NCI-H128 (cell line): ENCODE data around the gene LIM2.

Experiments used
- DNase-seq: peaks from one replicate; lab custom pipeline; 2025; ENCODE audit not compliant: unreplicated experiment; lab: John Stamatoyannopoulos, UW

LIM2 gene

DNA sequence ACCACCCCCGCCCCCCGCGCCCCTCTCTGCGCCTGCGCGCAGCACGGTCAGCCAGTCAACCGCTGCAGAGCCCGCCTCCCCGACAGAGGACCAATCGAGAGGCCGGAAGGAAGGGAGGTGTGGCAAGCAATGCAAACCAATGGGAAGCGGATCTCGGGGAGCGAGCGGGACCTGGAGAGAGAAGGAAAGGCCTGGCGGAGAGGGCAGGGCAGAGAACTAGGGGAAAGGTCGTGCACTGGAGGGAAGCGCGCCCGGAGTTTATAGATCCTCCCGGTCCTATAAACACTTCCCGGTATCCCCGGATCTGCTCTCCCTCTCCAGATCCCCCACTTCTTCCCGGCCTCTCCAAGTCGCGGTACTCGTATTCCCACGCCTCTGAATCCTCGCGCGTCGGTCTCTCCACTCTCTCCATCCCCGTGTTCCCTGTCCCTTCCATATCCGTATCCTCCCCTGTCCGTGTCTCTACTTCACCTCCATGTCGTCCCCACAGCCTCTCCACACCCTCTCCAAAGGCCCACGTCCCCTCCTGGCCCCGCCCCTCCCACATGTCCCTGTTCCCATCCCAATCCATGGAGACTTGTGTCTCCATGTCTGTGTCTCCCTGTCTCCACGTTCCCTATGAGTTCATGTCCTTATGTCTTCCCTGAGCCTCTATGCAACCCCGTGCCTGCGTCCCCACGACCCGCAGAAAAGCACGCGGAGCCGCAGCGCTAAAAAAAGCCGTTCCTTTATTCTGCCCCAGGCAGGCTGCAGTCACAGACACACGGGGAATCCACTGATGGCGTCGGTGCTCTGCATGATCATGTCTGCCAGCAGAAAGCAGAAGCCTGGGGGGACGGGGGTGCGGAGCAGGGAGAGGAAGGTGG lies 21.2 kb downstream of the LIM2 start:
- DNase-seq = no peak

DNA sequence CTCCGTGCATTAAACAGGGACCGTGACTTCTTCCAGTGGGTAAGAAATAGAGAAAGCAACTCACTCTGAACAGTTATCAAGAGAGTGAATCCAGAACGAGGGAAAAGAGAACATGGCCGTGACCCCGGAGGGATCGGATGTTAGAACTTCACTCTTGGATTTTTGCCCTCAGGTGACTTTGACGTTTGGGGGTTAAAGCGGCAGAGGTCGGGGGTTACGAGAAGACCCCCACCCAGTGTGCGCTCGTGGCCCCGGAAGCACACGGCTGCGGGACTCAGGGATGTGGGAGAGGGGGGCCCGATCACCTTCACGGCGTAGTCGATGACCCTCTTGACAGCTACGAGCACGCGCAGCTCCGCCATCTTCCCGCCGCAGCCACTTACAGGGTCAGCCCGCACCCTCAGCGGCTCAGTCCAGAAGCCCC lies 21.8 kb downstream of the LIM2 start, which contains the start of gene ETFB:
ETFB (minus strand) TSS at position 424 of the 424 bp plus-strand sequence; CDS start at position 362, 62 bp downstream.
- no peak for DNase-seq

DNA sequence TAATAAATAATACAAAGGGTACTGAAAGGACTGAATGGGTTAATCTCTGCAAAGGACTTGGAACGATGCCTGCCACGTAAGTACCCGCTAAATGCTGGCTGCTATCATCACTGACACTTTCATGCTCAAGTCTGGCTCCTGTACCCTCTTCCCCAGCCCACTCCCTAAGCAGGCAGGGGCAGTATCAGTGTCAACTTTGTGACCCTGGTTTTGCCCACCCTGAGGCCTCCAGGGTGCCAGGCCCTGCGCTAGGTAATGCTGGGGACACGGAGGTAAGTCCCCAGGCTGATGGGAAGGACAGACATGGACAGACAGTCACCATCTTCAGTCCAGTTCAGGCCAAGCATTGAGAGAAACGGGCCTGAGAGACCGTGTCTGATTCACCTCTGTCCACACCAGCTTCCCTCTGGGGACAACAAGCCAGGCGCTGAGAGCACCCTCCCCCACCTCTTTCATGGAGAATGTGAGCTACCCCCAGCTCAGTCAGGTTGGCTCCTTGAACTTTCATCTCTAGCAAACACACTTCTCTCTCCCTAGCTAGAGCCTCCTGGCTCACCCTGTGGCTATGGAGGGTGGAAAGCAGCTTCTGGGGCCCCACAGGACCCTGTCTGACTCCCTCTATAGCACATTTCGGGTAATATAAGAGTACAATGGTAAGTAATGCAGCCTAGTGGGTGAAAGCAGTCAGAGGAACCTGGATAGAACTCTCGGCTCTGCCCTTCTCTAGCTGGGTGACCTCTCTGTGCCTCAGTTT lies 22.4 kb downstream of the LIM2 start:
- DNase-seq = no peak

DNA sequence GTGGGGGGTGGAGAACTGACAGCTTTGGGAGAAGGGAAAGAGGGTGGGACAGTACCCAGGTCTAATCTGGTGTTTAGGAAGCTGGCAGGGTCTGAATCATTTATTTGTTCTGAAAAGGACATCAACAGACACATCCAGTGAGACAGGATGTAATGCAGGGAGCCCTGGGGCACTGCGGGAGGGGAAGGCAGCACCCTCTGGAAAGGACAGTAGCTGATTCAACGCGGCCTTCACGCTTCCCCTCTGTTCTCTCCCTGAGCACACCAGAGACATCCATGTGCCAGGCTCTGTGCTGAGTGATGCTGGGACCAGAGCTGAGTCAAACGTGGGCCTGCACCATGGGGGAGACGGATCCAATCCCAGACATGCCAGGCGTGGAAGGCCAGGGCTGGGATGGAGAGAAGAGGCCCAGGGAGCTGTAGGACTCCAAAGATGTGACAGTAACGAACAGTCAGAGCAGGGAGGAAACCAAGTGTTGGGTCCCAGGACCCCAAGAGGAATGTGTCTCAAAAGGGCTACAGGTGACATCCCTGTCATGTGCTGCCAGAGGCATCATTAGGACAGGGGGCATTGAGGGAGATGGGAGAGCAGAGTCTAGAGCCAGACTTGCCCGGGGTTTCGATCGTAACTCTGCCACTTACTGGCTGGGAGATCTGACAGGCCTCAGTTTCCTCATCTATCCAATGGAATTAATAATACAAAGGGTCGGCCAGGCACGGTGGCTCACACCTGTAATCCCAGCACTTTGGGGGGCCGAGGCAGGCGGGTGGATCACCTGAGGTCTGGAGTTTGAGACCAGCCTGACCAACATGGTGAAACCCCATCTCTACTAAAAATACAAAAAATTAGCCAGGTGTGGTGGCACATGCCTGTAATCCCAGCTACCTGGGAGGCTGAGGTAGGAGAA lies 23.3 kb downstream of the LIM2 start:
- no peak for DNase-seq

DNA sequence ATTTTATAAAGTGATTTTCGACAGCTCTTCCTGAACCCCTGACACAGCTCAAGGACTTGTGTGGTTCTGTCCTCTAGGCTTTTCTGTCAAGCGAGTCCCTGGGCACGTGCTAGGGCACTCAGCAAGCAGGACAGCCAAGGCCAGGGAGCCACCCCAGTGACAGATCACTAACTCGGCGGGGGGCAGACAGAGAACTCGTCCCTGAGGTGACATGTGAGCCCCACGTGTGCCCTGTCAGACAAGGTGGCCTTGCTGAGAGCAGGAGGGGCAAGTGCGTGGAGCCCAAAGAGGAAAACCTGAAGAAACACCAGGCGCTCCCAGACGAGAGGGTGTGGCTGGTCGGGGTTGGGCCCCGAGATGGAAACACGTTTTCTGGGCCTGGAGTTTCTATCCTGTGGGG lies 26.5 kb downstream of the LIM2 start:
- DNase-seq = no peak

DNA sequence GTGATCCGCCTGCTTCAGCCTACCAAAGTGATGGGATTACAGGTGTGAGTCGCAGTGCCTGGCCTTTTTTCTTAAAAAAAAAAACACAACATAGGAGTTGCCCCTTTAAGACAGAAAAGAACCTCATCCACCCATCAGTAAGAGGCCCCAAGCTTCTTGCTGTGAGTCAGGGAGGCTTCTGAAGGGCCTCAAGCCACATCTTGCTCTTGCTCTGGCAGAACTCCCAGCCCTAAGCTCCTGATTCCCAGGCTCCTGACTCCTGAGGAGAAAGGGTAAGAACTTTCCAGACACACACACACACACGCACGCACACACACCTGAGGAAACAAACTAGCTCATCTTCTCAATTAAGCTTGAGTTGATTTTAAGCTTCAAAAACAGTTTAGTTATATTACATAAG lies 28.5 kb downstream of the LIM2 start:
- DNase-seq = no peak

DNA sequence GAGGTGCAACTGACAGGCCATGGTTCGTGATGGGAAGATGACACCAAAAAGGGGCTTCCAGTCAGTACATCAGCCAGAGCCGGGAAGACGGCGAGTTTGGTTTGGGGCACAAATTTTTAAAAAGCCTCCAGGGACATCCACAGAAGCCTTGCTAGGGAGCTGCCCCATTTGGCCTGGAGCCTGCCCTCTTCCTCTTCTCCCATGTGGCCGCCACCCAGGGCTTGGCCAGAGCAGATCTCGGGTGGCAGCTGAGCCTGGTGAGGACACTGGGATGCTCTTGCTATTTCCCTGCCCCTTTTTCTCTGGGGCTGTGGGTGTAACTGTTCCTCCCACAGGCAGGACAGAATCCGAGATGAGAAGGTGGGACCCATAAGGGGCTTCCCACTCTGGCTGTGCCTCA lies 29.8 kb downstream of the LIM2 start:
- no peak for DNase-seq

DNA sequence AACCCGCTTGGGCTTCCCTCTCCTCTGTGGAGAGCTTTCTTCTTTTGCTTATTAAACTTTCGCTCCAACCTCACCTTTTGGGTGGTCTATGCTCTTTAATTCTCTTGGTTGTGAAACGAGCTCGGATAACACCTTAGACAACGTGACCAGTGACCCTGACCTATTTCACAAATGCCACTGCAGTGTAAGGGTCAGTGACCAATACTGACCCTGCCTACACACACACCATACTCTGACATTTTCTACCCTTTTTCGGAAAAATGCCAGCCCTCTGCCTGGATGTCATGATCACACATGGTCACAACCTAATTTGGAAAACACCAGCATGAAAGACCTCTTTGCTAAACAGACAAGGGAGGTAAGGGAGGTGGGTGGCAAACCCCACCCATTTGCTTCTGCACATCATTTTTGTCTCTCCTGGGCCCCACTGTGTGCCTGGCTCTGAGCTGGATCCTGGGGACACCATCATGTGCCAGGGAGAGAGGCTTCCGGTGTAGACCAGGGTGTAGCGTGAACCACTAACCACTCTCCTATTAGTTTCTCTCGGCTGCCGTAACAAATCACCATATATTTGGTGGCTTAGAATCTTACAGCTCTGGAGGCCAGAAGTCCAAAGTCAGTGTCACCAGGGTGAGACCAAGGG lies 31.5 kb downstream of the LIM2 start:
- no peak for DNase-seq

DNA sequence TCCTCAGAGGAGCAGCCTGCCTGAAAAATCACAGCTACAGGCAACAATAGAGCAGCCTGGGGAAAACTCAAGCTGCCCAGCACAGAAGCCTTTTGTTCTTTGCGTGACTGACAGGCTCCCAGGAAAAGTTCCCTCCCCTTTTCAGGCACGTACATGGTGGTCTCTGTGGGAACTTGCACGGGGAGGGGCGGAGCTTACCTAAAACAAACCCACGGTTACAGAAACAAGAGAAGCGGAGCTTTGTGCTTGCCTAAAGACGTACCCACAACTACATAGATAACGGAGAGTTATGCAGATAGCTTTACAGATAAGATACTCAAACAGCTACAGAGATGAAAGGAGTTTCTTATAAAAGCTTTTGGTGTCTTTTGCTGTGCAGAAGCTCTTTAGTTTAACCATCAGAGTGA lies 33.0 kb downstream of the LIM2 start:
- no peak for DNase-seq

DNA sequence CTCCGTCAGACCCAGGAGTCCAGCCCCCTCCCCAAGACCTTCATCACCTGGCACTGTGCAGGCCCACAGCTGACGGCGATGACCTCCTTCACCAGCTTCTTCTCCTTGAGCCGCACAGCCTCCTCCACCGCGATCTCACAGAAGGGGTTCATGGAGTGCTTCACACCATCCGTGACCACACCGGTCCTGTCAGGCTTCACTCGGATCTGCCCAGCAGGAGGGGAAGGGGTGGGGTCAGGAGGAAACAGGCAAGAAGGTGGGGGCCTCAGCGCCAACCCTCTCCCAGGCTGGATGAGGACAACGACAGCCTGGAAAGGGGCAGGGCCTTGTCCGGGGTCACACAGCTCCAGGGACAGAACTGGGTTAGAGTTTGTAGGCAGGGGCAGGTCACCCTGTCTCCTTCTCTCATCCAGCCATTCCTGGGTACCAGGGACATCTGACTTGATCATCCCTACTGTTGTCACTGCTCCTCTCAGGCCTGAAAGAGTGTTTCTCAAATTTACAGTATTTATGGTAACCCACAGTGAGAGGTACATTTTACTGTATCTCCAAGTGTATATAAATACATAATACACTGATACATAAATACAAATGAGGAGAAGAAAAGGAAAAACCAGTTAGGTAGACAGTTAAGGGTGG lies 33.6 kb downstream of the LIM2 start:
- no peak for DNase-seq

DNA sequence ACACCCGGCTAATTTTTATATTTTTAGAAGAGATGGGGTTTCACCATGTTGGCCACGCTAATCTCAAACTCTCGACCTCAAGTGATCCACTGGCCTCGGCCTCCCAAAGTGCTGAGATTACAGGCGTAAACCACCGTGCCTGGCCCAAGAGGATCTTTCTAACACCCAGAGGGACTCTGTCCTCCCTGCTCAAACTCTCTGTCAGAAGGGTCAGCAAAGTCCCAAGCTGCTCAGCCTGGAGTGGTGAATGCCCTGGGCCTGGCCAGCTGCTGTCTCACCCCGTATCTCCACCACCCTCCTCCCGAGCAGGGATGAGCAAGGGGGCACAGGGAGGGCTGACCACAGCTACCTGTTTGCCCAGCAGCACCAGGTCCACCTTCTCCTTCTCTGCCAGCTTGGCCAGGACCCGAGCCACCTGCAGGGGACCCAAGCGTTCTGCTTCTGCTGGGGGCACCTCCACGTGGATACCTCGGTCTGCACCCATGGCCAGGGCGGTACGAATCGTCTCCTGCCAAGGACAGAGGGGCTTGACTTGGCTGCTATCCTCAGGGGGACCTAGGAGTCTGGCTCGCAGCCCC lies 34.9 kb downstream of the LIM2 start:
- no peak for DNase-seq

DNA sequence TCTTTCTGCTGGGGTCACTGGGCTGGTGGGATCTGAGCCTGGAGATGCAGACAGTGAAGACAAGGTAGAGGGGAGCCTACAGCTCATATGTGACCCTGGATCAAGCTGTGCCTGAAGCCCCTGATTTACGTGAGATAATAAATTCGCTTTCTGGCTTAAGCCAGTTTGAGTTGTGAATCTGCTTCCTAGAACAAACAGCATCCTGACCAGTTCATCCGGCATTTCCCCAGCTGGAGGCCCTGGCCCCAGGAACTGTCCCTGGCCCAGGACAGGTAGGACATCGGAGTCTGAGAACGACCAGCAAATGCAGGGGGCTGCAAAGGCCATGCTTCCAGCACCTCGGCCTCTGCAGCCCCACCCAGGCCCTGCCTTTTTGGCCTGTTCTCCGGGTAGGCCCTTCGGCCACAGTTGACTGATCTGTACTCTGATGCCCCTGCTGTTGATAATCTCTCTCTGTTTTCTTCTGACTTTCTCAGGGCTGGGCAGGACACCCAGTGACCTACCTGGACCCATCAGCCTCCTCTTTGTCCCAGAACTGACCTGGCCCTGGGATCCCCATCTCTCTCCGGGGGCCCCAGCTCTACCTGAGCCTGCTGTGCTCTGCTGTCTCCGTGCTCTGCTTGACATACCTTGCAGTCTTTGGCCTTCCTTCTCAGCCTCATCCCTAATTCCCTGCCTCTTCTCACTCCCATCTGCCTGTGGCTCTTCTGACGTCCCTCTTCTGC lies 36.3 kb downstream of the LIM2 start:
- DNase-seq = no peak

DNA sequence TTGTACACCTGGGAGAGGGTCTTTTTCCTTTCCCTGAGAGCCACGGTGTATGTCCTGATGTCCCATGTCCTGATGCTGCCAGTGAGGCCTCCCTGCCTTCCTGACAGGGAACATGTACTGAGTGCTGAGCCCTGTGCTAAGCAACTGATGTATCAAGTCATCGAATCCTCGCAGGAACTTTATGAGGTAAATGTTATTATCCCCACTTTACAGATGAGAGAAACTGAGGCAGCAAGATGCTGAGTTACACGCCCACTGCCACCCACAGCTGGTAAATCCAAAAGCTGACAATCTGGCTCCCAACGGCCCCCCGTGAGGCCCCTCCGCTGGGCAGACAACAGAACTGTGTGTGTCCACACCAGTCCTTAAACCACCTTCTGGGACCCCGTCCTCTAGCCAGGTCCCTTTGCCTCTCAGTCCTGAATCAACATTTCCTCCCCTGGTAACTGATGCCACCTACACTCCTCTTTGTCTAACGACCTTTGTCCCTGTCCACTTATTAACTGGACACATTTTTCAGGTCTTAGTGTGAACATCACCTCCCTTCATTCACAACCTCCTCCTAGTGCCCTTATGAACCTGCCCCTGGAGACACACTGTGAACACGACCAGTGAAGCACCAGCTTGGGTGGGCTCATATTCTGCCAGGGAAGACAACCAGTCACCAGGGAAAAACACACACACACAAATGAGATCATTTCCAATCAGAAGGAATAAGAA lies 40.4 kb downstream of the LIM2 start:
- no peak for DNase-seq

DNA sequence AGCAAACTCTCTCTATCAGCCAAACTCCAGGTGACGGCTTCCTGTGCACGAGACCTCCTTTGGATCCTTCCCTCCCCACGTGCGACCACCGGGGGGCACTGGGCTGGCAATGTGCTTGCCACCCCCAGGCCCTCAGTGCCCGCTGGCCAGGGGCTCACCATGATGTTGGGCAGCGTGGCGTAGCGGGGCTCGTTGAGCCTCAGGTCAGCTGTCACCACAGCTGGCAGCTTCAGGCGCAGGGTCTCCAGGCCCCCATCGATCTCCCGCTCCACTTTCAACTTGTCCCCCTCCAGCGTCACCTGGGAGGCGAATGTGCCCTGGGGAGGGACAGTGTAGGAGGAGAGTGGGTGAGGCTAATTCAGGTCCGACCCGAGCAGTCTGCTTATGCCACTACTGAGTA lies 41.0 kb downstream of the LIM2 start:
- no peak for DNase-seq

DNA sequence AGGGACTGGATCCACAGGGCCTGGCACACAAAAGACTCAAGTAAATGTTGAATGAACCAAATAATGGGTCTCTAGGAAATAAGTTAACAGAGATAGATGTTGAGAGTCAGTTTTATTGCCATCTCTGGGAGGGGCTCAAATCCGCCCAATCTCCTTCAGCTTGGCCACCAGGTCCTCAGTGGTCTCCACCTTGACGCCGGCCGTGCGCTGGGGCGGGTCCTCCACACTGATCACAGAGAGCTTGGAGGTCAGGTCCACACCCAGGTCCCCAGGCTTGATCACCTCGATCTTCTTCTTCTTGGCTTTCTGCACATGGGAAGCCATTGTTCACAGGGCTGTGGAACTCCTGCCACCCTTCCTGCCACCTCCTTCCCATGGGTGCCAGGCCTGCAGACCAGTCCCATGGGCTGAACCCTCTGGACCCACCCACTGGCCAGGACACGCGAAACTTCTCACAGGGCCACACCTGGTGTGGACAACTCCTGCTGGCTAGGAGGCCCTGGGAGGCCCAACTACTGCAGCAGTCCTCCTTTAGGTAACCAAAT lies 42.6 kb downstream of the LIM2 start:
- no peak for DNase-seq

DNA sequence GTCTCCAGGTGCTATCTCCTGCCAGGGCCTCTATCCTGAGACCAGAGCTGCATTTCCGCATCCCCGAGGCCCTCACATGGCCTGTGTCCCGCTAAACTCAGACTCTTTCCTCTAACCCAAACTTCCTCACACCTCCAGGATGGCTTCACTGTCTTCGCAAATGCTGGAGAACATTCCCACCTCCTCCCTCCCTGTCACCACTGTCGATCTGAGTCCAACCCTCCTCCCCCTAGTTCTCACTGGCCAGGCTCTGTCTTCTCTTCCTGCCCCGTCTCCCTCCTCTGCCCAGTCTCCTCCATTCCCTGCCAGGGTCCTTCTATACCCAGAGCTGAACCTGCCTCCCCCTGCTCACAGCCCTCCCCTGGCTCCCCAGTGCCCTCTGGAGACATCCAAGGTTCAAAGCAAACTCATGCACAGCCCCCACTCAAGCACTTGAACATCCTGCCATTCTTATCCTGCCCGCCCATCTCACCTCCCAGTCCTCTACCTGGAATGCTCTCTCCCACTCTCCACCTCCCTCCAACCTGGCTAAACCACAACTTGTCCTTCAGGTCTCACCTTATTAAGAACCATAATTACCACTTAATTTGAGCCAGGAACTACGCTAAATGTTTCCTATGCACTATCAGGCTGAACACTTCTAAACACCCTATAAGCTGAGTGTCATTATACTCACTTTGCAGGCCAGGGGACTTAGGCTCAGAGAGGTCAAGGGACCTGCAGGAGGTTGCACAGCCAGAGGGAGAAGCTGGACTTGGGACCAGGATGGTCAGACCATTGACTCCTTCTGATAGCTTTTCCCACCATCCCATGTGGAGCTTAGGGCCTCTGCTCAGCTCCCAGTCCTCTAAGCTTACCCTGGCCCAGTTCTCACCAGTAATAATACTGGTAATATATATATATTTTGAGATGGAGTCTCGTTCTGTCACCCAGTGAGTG lies 44.9 kb downstream of the LIM2 start:
- no peak for DNase-seq

DNA sequence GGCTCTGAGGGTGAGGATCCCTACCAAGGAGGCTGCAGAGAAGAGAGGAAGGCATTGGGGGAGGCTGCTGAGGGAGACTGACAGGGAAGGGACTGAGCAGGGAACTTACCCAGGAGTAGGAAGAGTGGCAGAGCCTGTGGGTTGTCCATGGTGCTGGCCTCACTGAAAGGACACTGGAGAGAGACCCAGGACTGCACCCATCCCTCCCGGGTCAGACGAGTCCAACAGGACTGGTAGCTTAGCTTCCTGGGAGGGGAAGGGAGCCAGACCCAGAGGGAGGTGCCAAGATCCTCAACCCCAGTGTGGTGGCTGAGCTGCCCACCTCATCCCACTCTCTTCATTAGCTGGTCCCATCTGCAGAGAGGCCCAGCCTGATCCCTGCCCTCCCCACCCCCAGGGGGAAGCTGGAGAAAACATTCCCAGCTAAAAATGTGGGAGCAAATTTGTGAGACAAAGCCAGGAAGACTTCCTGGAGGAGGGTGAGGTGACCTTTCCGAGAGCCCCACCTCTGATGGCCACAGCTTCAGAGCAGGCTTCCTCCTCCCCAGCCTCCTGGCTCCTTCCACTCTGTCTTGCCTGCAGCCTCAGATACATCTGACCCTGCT lies 45.7 kb downstream of the LIM2 start, which contains the start of gene VSIG10L:
VSIG10L (minus strand) TSS at position 164 of the 605 bp plus-strand sequence; CDS start at position 149, 15 bp downstream.
- DNase-seq = no peak
